ENCODE results near the gene TMEM108.

DNA sequence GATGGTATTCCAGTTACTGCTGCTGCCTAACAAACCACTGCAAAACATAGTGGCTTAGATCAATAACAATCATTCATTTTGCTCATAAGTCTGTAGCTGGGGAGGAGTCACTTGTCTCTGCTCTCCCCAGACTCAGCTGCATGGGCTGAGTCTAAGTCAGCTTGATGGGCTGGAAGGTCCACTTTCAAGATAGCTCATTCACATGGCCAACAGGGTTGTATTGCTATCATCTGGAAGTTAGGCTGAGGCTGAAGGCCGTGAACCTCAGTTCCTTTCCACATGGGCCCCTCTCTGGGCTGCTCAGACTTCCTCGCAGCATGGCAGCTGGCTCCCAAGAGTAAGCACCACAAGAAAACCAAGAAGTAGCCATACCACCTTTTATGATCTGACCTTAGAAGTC is 333.0 kb downstream of the TMEM108 start:
- no peak for TF ChIP-seq EZH2 (IDR thresholded peaks at IDR 0.05; ENCODE audit: low read length, missing control alignments)
- TF ChIP-seq, protein P1, sequence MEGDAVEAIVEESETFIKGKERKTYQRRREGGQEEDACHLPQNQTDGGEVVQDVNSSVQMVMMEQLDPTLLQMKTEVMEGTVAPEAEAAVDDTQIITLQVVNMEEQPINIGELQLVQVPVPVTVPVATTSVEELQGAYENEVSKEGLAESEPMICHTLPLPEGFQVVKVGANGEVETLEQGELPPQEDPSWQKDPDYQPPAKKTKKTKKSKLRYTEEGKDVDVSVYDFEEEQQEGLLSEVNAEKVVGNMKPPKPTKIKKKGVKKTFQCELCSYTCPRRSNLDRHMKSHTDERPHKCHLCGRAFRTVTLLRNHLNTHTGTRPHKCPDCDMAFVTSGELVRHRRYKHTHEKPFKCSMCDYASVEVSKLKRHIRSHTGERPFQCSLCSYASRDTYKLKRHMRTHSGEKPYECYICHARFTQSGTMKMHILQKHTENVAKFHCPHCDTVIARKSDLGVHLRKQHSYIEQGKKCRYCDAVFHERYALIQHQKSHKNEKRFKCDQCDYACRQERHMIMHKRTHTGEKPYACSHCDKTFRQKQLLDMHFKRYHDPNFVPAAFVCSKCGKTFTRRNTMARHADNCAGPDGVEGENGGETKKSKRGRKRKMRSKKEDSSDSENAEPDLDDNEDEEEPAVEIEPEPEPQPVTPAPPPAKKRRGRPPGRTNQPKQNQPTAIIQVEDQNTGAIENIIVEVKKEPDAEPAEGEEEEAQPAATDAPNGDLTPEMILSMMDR (conservative IDR thresholded peaks at IDR 0.05 in 1 of 2, IDR thresholded peaks at IDR 0.05 in 1 of 2; ENCODE audit: low read depth in 1 of 2, low read length in 2 of 2): no peak
